Germinal center (tissue), 1 donor: ENCODE measurements around the gene EDRF1.
"Not testable (repeated sequence)": the region's sequence is repeated elsewhere in the genome, so short reads cannot be mapped to it uniquely, and the experiment has no call there.

Source experiments
- DNase-seq: peaks from one replicate; pipeline ENCODE4 v3.0.0; 2012; ENCODE audit warnings: mixed read lengths, low spot score

The EDRF1 gene

DNA sequence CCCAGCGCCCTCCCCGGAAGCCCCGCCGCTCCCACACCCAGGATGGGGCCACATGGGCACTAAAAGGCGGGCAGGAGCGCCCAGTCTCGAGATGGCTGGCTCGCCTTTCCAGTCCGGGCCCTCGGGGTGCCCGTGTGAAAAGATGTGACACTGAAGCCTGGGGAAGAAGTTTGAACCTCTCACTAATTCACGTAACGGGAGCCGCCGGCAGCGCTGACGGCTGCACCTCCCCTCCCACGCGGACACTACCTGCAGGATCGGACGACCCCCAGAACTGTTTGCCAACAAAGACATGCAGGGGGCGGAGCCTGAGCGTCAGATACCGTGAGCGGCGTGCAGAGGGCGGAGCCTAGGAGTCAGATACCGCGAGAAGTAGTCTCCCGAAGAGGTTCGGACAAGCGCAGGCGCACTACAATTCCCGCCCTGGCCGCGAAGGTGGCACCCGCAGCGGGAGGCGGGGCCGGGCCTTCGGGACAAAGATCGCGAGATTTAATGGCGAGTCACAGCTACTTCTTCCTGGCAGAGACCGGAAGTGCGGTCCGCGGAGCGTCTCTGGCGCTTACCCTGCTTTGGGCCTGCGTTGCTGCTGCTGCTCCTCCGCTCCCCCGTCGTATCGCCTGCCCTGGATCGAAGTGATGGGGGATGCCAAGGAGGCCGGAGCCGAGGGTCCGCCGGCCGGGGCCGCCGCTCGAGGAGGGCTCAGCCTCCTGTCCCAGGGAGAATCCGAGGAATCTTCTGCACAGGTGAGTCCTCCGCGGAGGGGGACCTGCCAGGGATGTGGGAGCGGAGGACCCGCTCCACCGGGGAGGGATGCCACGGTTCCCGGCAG lies at the start of gene EDRF1:
Gene EDRF1, plus strand, starts transcription at position 537 of the 829 bp plus-strand sequence. Its CDS starts 99 bp downstream, at position 636.
- DNase-seq = peak; percentile 98

DNA sequence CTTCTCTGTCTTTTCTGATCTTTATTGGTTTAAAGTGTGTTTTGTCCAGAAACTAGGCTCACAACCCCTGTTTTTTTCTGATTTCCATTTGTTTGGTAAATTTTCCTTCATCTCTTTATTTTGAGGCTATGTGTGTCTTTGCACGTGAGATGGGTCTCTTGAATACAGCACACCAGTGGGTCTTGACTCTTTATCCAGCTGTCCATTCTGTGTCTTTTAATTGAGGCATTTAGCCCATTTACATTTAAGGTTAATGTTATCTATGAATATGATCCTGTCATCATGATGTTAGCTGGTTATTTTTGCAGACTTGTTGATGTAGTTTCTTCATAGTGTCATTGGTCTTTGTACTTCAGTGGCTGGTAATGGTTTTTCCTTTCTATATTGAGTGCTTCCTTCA lies 46.6 kb upstream of the EDRF1 start:
- DNase-seq = no peak

DNA sequence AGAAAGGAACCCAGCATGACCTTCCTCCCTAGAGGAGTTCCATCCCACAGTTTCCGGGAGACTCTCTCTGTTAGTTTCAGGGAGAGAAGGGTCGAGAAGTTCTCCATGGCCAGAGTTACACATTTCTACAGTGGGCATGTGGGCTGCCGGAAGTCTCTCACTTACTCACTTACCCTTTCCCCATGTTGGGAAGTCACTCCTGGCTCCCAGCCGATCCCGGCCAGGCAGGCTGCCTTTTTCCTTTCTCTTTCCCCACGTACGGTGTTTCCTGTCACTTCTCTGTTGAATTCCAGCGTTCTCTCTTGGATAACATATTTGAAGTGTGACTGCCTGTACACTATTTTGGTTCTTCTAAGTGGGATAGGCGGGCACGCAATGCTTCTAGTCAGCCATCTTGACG lies 40.1 kb upstream of the EDRF1 start:
- DNase-seq = no peak

DNA sequence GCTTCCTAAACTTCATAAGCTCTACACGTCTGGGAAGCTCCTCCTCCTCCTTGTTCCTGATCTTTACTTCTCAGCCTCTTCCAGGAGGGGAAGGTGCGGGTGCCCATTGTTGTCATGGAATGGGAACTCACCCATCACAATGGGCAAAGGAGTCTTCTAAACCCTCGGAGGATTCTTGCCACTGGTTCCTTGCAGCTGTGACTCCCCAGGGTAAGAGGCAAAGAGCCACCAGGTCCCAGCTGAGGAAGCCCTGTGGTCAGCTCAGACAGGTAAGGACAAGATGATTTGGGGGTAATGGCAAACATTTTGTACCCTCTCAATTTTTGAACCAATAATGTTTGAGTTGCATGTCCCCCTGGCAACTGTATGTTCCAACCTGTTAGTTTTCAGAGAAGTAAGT lies 36.4 kb upstream of the EDRF1 start, which contains the start of gene TEX36:
Gene TEX36, minus strand, starts transcription at position 101 of the 400 bp plus-strand sequence. CDS start 174 bp downstream, outside the sequence.
- DNase-seq = no peak

DNA sequence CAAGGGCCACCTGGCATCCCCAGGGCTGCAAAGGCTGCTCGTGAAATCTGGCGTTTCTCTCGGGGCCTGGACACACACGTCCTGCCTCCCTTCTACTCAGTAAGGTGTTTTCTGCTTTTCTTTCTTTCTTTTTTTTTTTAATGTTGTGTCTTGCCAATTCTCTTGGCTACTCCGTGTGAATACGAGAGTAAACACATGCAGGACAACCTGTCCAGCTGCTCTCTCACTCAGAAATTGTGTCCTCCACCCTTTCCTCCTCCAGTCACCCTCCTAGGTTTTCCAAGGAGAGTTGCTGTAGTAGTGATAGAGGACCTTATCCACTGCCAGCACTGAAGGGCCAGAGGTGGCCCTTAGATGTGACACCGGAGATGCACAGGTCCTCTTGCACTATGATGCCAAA lies 35.7 kb upstream of the EDRF1 start:
- no peak for DNase-seq

GRCh38 chr10:125684581-125684980 lies 34.9 kb upstream of the EDRF1 start:
- no peak for DNase-seq

DNA sequence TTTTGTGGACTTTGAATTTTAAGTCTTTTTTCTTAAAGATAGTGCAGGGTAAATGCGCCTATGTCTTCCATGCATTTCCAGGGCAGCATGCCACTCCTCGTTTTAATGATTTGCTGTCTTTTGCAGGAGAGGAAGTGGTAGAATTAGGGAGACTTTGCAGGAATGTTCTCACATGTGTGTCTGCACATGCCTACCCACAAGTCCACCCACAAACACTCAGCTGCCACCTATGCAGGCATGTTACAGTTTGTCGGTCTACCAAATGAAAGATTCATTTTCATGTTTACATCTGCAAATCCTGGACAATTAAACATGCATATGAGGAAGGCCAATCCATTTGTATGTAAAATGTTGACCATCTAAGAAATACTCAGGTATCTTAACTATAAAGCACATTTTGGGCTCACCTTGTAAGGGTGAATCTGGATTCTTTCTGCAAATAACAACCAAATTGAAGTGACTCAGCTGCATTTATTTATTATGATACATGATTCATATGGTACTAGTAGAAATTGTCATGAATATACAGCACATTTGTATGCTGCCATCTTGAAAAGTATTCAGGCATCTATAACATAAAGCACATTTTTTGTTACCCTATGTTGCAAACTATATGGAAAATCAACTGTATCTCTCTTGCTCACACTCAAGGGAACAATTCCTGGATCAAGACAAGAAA lies 31.9 kb upstream of the EDRF1 start:
- no peak for DNase-seq

DNA sequence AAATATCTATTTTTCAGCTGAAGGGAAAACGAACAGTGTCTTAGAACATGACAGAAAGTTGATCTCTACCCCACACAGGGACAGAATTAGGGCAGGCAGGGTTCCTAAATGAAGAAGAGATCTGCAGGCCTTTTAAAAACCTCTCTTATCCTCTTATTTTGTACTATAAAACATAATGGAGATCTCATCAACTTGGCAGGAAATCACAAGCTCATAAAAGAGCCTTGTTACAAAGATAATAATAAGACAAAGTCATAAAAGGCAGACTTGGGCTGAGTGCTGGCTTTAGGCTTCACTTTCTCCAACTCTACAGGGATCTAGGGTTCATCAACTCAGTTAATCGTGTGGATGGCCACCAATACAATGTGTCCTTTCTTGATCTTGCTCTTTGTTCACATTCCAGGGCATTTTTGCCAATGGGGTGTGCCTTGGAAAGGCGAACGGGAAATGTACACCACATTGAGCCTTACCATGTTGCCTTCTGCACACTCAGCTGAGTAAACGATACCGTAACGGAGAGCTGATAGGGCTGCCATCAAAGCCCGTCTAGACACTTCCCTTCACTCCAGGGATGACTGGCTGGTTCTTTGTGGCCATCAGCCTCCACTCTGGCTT lies 29.4 kb upstream of the EDRF1 start:
- no peak for DNase-seq

GRCh38 chr10:125691160-125691981 lies 28.1 kb upstream of the EDRF1 start:
- DNase-seq = no peak

GRCh38 chr10:125692196-125692595 lies 27.3 kb upstream of the EDRF1 start:
- no peak for DNase-seq

DNA sequence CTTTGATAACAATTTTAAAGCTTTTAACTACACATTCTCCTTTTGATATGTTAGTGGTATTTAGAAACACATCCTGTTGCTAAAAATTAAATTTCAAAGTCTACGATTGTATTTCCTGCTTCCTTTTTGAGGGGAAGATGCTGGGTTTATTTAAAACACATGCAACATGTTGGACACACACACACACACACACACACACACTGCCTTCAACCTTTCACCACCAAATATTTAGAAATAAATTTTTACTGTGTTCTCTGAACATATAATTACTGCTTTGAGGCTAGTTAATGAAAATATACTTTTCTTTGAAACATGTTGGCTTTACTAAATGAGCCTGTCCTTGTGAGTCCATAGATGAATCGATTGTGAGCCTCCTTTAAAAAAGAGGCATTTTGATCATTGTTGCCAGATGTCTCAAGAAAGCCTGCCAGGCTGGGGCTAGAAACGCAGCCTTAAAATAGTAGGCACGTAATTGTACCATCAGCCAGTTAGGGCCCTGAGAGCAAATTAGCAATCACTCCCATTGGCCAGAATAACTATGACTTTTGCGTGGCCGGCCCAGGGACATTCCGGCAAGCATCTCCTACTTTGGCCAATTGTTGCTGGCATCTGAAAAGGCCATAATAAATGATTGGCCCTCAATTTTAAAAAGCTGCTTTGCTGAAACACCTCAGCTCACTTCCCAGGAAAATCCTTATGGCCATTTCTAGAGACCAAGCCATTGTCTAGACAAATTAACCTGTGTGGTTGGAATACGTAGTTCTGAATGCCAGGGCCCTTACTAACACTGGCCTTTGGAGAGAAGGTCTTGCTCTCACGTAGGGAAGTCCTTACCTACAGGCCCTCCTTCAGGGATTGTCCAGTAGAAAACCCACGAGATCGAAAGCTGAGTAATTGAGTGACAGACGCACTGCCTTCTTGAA lies 26.6 kb upstream of the EDRF1 start:
- DNase-seq = no peak

DNA sequence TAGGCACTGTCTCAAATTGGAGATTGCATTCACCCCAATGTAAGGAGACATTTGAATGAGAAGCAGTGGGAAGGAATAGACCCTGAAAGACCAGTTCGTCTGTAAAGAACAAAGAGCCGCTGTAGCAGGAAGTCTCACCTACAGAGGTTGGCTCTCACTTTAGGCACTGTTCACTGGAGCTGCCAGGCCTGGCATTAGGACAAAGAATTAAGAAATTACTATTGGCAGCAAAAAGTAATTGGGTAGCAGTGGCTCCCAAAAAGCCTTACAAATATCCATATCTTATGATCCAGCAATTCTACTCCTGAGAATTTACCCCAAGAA lies 26.0 kb upstream of the EDRF1 start:
- DNase-seq = no peak

- no peak for DNase-seq
Observed at GRCh38 chr10:125694883-125695282, 24.6 kb upstream of the EDRF1 start.

DNA sequence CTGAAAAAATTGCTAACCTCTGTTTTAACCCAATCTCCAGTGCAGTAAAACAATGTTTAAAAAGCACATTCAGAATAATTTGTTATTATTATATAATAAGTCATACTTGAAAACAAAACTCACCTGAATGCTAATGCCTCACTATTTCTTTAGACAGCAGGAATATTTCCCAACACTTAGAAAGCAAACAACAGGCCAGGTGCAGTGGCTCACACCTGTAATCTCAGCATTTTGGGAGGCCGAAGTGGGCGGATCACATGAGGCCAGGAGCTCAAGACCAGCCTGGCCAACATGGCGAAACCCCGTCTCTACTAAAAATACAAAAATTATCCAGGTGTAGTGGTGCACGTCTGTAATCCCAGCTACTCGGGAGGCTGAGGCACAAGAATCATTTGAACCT lies 22.6 kb upstream of the EDRF1 start:
- not testable (repeated sequence) for DNase-seq

GRCh38 chr10:125698481-125698998 lies 21.0 kb upstream of the EDRF1 start:
- DNase-seq = no peak

- DNase-seq = no peak
Observed at GRCh38 chr10:125699562-125700143, 19.9 kb upstream of the EDRF1 start.

DNA sequence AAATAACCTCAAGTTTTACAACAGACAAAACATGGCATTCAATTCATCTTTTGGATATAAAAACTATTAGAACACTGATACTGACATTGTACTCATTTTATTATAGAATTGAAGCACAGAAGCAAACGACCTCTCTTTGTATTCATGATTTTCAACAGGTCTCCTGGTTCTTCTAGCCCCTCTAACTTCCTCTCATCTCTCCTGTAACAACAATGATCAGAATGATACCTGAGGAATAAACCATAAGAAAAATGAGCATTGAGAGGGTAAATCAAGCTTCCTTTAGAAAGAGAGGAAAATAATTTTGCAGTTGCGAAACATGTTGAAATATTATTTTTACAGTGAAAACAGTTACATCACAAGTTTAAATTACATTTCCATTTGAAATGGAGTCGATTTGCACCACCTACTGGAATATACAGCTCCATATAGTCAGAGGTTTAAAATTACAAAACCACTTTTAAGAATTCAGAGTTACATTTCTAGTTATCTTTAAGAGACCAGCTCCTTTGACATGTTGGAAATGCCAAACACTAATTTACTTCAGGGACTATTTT lies 19.1 kb upstream of the EDRF1 start:
- no peak for DNase-seq

DNA sequence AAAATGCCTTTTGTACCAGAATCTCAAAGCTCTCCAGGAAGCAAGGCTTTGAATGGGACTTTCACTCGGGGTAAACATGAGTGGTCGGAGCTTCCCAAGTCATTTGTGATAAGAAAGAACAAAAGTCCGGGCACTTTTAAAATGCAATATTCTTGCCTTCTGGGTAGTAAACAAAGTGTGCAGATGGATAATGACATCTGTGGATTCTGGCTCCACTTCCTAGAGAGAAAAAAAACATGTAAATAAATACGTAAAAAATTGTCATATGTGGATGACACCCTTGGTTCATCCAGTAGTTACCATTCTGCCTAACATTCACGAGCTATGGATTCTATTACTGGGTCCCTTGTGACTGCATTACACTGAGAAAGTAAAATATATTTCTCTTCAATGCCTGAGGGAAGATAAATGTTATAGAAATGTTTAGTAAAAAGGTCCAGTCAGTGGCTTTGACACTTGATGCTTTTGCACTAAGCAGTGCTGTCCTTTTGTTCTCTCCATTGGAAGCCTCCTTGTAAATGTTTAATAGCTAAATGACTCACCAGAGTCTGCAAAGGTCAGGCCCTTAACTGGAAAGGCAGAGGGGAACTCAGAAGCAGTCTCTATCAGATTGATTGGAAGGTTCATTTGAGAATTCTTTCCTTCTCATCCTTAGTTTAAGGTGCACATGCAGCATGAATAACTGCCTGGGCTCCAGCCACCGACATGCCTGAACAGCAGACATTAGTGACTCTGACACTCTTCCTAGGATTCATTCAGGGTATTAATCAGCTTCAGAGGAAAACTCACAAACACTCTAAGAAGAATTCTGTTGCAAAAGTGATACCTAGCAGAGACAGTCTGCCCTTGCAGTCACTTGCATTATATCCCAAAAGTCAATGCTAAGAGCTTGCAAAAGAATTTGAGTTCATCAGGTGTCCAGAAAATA lies 11.7 kb upstream of the EDRF1 start:
- DNase-seq = no peak

DNA sequence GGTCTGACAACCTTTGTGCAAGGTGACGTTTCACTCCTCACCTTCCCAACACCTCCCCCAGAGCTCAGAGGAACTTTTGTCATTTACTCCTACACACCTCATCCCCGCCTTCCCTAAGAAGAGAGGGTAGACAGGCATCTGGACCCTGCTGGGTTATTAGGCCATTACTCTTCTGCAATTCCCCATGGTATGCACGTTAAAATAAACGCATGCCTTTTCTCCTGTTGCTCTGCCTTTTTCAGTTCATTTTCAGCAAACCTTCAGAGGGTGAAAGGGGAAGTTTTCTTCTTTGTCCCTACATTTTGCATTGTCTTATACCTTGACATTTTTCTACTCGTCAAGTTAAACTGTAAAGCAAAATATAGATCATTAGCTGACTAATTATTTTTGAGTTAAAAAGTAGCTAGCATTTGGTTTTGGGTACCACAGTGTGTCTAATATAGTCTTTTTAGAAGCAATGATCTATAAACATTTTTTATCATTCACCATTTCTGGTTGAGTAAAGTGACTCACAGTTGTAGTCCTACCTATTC lies 10.5 kb upstream of the EDRF1 start:
- no peak for DNase-seq
